Activated CD8-positive, alpha-beta T cell treated with anti-CD3 and anti-CD28 coated beads for 36 hours (primary cell): ENCODE data around the gene BCL11B. TPM values are rescaled to one million over a fixed set of nuclear protein-coding genes. Genes with fewer than 3 reads are reported as not detected.

Experiments used
- ATAC-seq: fragments of 200-7000 bp; cut with Tn5 transposase; one replicate; pipeline ENCODE4 v1.10.0; 2021; ENCODE audit warnings: mild to moderate bottlenecking, moderate library complexity
- CTCF ChIA-PET: fragments of 350-600 bp; sonication (Branson Sonifier 250); formaldehyde crosslinking; loops from one replicate; lab custom pipeline; 2021; ENCODE audit warnings: antibody characterized with exemption; lab: Charles Lee
- POLR2A ChIA-PET: fragments of 350-600 bp; sonication (Branson Sonifier 250); formaldehyde crosslinking; loops from one replicate; lab custom pipeline; 2021; ENCODE audit warnings: antibody characterized with exemption; lab: Charles Lee
- DNase-seq: peaks from one replicate; pipeline ENCODE4 v3.0.0-alpha.2; 2020
- H3K27ac Mint-ChIP-seq: one replicate; pipeline ENCODE4 v1.8.0; 2021; ENCODE audit warnings: mild to moderate bottlenecking, mixed read lengths
- H3K27me3 Mint-ChIP-seq: one replicate; pipeline ENCODE4 v1.8.0; 2021; ENCODE audit warnings: mixed read lengths
- H3K36me3 Mint-ChIP-seq: one replicate; pipeline ENCODE4 v1.8.0; 2021; ENCODE audit warnings: low read depth, mixed read lengths
- H3K4me1 Mint-ChIP-seq: one replicate; pipeline ENCODE4 v1.8.0; 2021; ENCODE audit warnings: low read depth, mixed read lengths
- H3K4me3 Mint-ChIP-seq: one replicate; pipeline ENCODE4 v1.8.0; 2021; ENCODE audit warnings: mild to moderate bottlenecking, moderate library complexity, mixed read lengths
- H3K9me3 Mint-ChIP-seq: one replicate; pipeline ENCODE4 v1.8.0; 2021; ENCODE audit warnings: mixed read lengths
- CTCF ChIP-seq: fragments of 200-600 bp; IDR thresholded peaks from one replicate; pipeline ENCODE4 v1.8.0; 2022; ENCODE audit warnings: antibody characterized with exemption, mild to moderate bottlenecking
- intact Hi-C: fragments of 100-400 bp; cut with micrococcal nuclease; formaldehyde crosslinking; loops from one replicate; pipeline ENCODE4 v1.10.0; 2022
- total RNA-seq, 2 experiments: library from RNA; stranded (reverse); gene quantifications; one replicate each; pipeline ENCODE4 v1.2.3, GENCODE V29; 2021

Gene BCL11B
- total RNA-seq, 2 experiments from 2014 or later, result 48.5 to 53.0 TPM

GRCh38 chr14:99255621-99256482 is 16.1 kb downstream of the BCL11B start:
- H3K4me3 Mint-ChIP-seq, result peak overlapping the region; percentile 86
- intact Hi-C loops, result no loop called here

DNA sequence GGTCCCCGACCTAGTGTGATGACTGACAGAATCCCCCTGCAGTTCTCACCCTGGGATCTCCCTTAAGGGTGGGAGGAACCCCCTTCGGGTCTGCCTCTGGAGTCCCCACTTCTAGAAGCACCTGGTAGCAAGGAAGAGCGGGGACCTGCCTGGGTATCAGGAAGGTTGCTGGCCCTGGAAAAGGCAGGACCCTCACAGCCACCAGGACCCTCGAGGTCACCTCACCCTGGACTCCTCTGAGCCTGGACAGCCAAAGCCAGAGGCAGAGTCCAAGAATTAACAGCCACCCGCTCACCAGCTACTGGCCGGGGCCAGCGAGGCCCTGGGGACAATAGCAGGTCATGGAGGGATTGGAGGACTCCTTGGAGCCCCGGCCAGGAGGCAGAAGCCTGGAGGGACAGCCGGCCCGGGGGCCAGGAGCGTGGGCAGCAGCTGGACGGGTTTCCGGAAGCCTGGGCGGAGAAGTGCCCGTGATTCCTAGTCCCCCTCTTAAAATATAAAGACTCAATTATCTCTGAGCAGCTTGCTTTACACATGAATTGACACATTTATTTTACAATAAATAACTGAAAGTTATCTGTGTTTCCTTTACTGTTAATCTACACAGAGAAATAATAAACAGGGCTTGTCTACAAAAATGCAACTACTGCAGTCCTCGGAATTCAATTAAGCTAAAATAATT is 17.5 kb downstream of the BCL11B start:
- CTCF ChIA-PET, result interaction anchor here (1.2 to 4.1 kb wide), 10 partner anchors 8 to 66 kb away, joined by 3 to 34 read pairs (median 6); no protein-coding TSS in a partner anchor
- intact Hi-C loops, result no loop called here
- H3K4me3 Mint-ChIP-seq, result peak overlapping the region; percentile 86
- POLR2A ChIA-PET, result interaction anchor here (0.9 to 7.6 kb wide), 8 partner anchors 7 to 65 kb away, joined by 3 to 131 read pairs (median 5); partner anchors contain the start of gene BCL11B
- TF ChIP-seq CTCF, result no peak
- no peaks in the 10 kb centered on the region for H3K27me3 Mint-ChIP-seq
- peak overlapping the region; percentile 95 for H3K27ac Mint-ChIP-seq
- H3K9me3 Mint-ChIP-seq, result no peaks in the 10 kb centered on the region
- DNase-seq, result no peak
- no peak for ATAC-seq
- peaks cover 86% of the 10 kb centered on the region for H3K36me3 Mint-ChIP-seq
- H3K4me1 Mint-ChIP-seq, result peaks cover 85% of the 10 kb centered on the region

More at GRCh38 chr14:99255621-99256482, 16.1 kb downstream of the BCL11B start:
- CTCF ChIA-PET, result interaction anchor here (1.2 to 4.1 kb wide), 5 partner anchors 11 to 32 kb away, joined by 3 to 34 read pairs (median 4); no protein-coding TSS in a partner anchor
- Mint-ChIP-seq H3K4me1 (peaks cover 85% of the 10 kb centered on the region), H3K27me3 (no peaks in the 10 kb centered on the region), H3K27ac (peak overlapping the region; percentile 98), H3K36me3 (peaks cover 84% of the 10 kb centered on the region), H3K9me3 (no peaks in the 10 kb centered on the region)
- ATAC-seq, result no peak
- POLR2A ChIA-PET, result interaction anchor here (1.0 to 7.6 kb wide), 6 partner anchors 11 to 68 kb away, joined by 3 to 131 read pairs (median 27); partner anchors contain the start of gene BCL11B
- DNase-seq, result peak; percentile 24
- TF ChIP-seq CTCF, result no peak

GRCh38 chr14:99253890-99254289 is 18.1 kb downstream of the BCL11B start:
- Mint-ChIP-seq H3K4me1 (peaks cover 86% of the 10 kb centered on the region), H3K36me3 (peaks cover 84% of the 10 kb centered on the region), H3K27ac (peak overlapping the region; percentile 95), H3K9me3 (no peaks in the 10 kb centered on the region), H3K4me3 (peak overlapping the region; percentile 86), H3K27me3 (no peaks in the 10 kb centered on the region)
- DNase-seq, result no peak
- TF ChIP-seq CTCF, result no peak
- intact Hi-C loops, result no loop called here
- ATAC-seq, result no peak
- POLR2A ChIA-PET, result interaction anchor here (0.9 to 7.6 kb wide), 6 partner anchors 8 to 65 kb away, joined by 3 to 131 read pairs (median 14); no protein-coding TSS in a partner anchor
- CTCF ChIA-PET, result interaction anchor here (1.3 to 4.1 kb wide), 8 partner anchors 9 to 65 kb away, joined by 3 to 34 read pairs (median 8); no protein-coding TSS in a partner anchor

GRCh38 chr14:99252940-99253868 is 18.8 kb downstream of the BCL11B start:
- DNase-seq (peak; percentile 87), ATAC-seq (peak; percentile 62)
- no peaks in the 10 kb centered on the region for H3K9me3 Mint-ChIP-seq
- POLR2A ChIA-PET, result interaction anchor here (0.9 to 7.6 kb wide), 6 partner anchors 9 to 64 kb away, joined by 3 to 131 read pairs (median 14); no protein-coding TSS in a partner anchor
- peaks cover 83% of the 10 kb centered on the region for H3K36me3 Mint-ChIP-seq
- H3K4me1 Mint-ChIP-seq, result peaks cover 88% of the 10 kb centered on the region
- H3K27me3 Mint-ChIP-seq, result no peaks in the 10 kb centered on the region
- peak overlapping the region; percentile 86 for H3K4me3 Mint-ChIP-seq
- H3K27ac Mint-ChIP-seq, result peak overlapping the region; percentile 95
- no peak for TF ChIP-seq CTCF
- intact Hi-C loops, result no loop called here
- CTCF ChIA-PET, result interaction anchor here (1.3 to 4.1 kb wide), 7 partner anchors 9 to 64 kb away, joined by 3 to 34 read pairs (median 8); no protein-coding TSS in a partner anchor
